ENCODE data around the gene C4BPA. TPM values are rescaled to one million over a fixed set of nuclear protein-coding genes. Genes with fewer than 3 reads are reported as not detected.

C4BPA gene
- total RNA-seq, 1 donor from 2014 or later = not detected

- Histone ChIP-seq H3K4me1 (no peaks in the 10 kb centered on the region), H3K27me3 (ENCODE audit: low read depth) (no peaks in the 10 kb centered on the region), H3K4me3 (no peak overlapping the region), H3K9me3 (replicated peaks) (peaks cover 52% of the 10 kb centered on the region), H3K27ac (replicated peaks) (no peak overlapping the region), H3K36me3 (no peaks in the 10 kb centered on the region)
- no peak for DNase-seq
- intact Hi-C loops (cut with micrococcal nuclease) = no loop called here
- TF ChIP-seq CTCF (IDR thresholded peaks at IDR 0.05; ENCODE audit: borderline replicate concordance) = no peak
Observed at GRCh38 chr1:207130252-207131036, 26.4 kb downstream of the C4BPA start.

GRCh38 chr1:207131163-207131562 lies 27.1 kb downstream of the C4BPA start:
- DNase-seq = no peak
- Histone ChIP-seq H3K4me3 (no peak overlapping the region), H3K9me3 (replicated peaks) (peaks cover 49% of the 10 kb centered on the region), H3K36me3 (no peaks in the 10 kb centered on the region), H3K27me3 (ENCODE audit: low read depth) (no peaks in the 10 kb centered on the region), H3K4me1 (no peaks in the 10 kb centered on the region), H3K27ac (replicated peaks) (no peak overlapping the region)
- intact Hi-C loops (cut with micrococcal nuclease) = no loop called here
- TF ChIP-seq CTCF (IDR thresholded peaks at IDR 0.05; ENCODE audit: borderline replicate concordance) = no peak

GRCh38 chr1:207134581-207134980 lies 30.5 kb downstream of the C4BPA start:
- no peak for TF ChIP-seq CTCF (IDR thresholded peaks at IDR 0.05; ENCODE audit: borderline replicate concordance)
- intact Hi-C loops (cut with micrococcal nuclease) = no loop called here
- Histone ChIP-seq H3K36me3 (no peaks in the 10 kb centered on the region), H3K4me3 (no peak overlapping the region), H3K9me3 (replicated peaks) (peaks cover 24% of the 10 kb centered on the region), H3K27ac (replicated peaks) (no peak overlapping the region), H3K27me3 (ENCODE audit: low read depth) (no peaks in the 10 kb centered on the region), H3K4me1 (no peaks in the 10 kb centered on the region)
- no peak for DNase-seq

GRCh38 chr1:207139616-207140015 lies 35.6 kb downstream of the C4BPA start:
- Histone ChIP-seq H3K4me1 (no peaks in the 10 kb centered on the region), H3K9me3 (replicated peaks) (no peaks in the 10 kb centered on the region), H3K36me3 (no peaks in the 10 kb centered on the region), H3K27me3 (ENCODE audit: low read depth) (no peaks in the 10 kb centered on the region), H3K27ac (replicated peaks) (no peak overlapping the region), H3K4me3 (no peak overlapping the region)
- DNase-seq = no peak
- intact Hi-C loops (cut with micrococcal nuclease) = no loop called here
- no peak for TF ChIP-seq CTCF (IDR thresholded peaks at IDR 0.05; ENCODE audit: borderline replicate concordance)

GRCh38 chr1:207140536-207140935 lies 36.5 kb downstream of the C4BPA start:
- Histone ChIP-seq H3K27me3 (ENCODE audit: low read depth) (no peaks in the 10 kb centered on the region), H3K36me3 (no peaks in the 10 kb centered on the region), H3K9me3 (replicated peaks) (no peaks in the 10 kb centered on the region), H3K4me1 (no peaks in the 10 kb centered on the region), H3K4me3 (no peak overlapping the region), H3K27ac (replicated peaks) (no peak overlapping the region)
- no peak for DNase-seq
- intact Hi-C loops (cut with micrococcal nuclease) = no loop called here
- TF ChIP-seq CTCF (IDR thresholded peaks at IDR 0.05; ENCODE audit: borderline replicate concordance) = no peak
